Ureter (tissue), 1 donor: ENCODE measurements around the gene LIN9. TPM values are rescaled to one million over a fixed set of nuclear protein-coding genes. Genes with fewer than 3 reads are reported as not detected.

Experiments
- DNase-seq: peaks from one replicate; pipeline ENCODE4 v3.0.0-alpha.2; 2020; ENCODE audit warnings: low spot score
- total RNA-seq: library from RNA; stranded (reverse); gene quantifications from one replicate; pipeline ENCODE4 v1.2.4, GENCODE V29; 2023
- donor health status: DM: yes; HTN: yes; CAD: no.

The LIN9 gene
- total RNA-seq, 1 donor from 2014 or later = 2.7 TPM

GRCh38 chr1:226320930-226321329 lies 12.0 kb upstream of the LIN9 start:
- no peak for DNase-seq

- no peak for DNase-seq
These were observed 9.5 kb upstream of the LIN9 start for GRCh38 chr1:226318471-226318870.

GRCh38 chr1:226314055-226314454 lies 5.1 kb upstream of the LIN9 start:
- no peak for DNase-seq

GRCh38 chr1:226312065-226312464 lies 3.1 kb upstream of the LIN9 start:
- DNase-seq = no peak

GRCh38 chr1:226311376-226311775 lies 2.4 kb upstream of the LIN9 start:
- no peak for DNase-seq

- no peak for DNase-seq
These were observed 1.8 kb upstream of the LIN9 start for GRCh38 chr1:226310637-226311195.

- DNase-seq = no peak
These were observed 1.2 kb upstream of the LIN9 start for GRCh38 chr1:226310245-226310540.

GRCh38 chr1:226309398-226310244 lies 657 bp upstream of the LIN9 start:
- no peak for DNase-seq

- DNase-seq = no peak
These were observed 720 bp downstream of the LIN9 start for GRCh38 chr1:226308166-226308722.

GRCh38 chr1:226306425-226306824 lies 2.5 kb downstream of the LIN9 start:
- DNase-seq = no peak

GRCh38 chr1:226305184-226305583 lies 3.8 kb downstream of the LIN9 start:
- DNase-seq = no peak

GRCh38 chr1:226304291-226304955 lies 4.5 kb downstream of the LIN9 start:
- no peak for DNase-seq

GRCh38 chr1:226302731-226303130 lies 6.2 kb downstream of the LIN9 start:
- no peak for DNase-seq

- no peak for DNase-seq
These were observed 12.1 kb downstream of the LIN9 start for GRCh38 chr1:226296911-226297310.

GRCh38 chr1:226293553-226293920 lies 15.4 kb downstream of the LIN9 start:
- DNase-seq = no peak

GRCh38 chr1:226292874-226293552 lies 16.0 kb downstream of the LIN9 start:
- no peak for DNase-seq

- DNase-seq = no peak
These were observed 21.4 kb downstream of the LIN9 start for GRCh38 chr1:226287587-226287986.

GRCh38 chr1:226281058-226281457 lies 27.9 kb downstream of the LIN9 start:
- no peak for DNase-seq

GRCh38 chr1:226279498-226279897 lies 29.5 kb downstream of the LIN9 start:
- DNase-seq = no peak

GRCh38 chr1:226277897-226278296 lies 31.1 kb downstream of the LIN9 start:
- no peak for DNase-seq

- no peak for DNase-seq
These were observed 32.0 kb downstream of the LIN9 start for GRCh38 chr1:226276987-226277386.

GRCh38 chr1:226276077-226276682 lies 32.8 kb downstream of the LIN9 start:
- no peak for DNase-seq
